ENCODE data around the gene SLC19A1.

DNA sequence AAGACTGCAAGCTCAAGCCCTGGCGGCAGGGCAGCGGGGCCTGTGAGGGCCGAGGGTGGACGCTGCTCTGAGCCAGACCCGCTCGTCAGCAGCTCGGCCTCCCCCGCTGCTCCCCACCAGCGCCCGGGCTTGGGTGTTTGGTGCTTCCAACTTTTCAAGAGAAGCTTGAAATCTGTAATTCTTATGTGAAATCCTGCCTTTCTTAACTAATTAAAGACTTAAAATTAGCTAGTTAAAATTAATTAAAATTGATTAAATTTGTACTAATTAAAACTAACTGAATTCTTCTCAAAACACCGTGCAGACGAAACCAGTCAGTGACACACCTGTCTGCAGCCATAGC lies 14.0 kb upstream of the SLC19A1 start:
- TF ChIP-seq, protein P1, sequence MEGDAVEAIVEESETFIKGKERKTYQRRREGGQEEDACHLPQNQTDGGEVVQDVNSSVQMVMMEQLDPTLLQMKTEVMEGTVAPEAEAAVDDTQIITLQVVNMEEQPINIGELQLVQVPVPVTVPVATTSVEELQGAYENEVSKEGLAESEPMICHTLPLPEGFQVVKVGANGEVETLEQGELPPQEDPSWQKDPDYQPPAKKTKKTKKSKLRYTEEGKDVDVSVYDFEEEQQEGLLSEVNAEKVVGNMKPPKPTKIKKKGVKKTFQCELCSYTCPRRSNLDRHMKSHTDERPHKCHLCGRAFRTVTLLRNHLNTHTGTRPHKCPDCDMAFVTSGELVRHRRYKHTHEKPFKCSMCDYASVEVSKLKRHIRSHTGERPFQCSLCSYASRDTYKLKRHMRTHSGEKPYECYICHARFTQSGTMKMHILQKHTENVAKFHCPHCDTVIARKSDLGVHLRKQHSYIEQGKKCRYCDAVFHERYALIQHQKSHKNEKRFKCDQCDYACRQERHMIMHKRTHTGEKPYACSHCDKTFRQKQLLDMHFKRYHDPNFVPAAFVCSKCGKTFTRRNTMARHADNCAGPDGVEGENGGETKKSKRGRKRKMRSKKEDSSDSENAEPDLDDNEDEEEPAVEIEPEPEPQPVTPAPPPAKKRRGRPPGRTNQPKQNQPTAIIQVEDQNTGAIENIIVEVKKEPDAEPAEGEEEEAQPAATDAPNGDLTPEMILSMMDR (IDR thresholded peaks at IDR 0.05; ENCODE audit: borderline replicate concordance, extremely low read depth, low read length, poor library complexity, severe bottlenecking), result no peak
- no peak for TF ChIP-seq EZH2 (IDR thresholded peaks at IDR 0.05; ENCODE audit: borderline replicate concordance, low read depth, low read length, severe bottlenecking)
